ENCODE data around the gene TMEM221.

DNA sequence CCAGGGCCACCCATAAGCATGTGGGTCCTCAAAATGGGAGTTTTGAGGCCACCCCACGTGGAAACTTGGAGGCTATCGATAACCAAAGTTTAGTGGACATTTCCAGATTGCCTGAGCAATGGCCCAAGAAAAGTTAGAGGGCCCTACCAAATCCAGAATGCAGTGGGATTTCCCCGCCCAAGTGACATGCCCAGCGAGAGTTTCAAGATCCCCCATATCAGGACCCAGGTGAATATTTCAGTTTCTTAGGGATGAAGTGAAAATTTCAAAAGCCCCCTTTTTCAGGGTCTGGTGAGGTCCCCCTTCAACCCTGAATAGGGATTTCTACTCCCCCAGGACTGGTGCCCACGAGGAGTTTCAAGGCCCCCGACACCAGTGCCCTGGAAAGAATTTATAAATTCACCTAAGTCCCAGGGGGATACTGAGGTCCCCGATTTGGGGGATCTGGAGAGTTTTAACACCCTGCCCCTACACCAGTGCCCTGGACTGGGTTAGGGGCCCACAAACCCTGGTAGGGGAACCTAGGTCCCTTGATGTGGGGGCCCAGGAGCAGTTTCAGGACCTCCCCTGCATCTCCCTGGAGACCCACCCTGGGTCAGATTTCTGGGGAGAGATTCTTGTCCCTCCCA lies 43.7 kb downstream of the TMEM221 start:
- TF ChIP-seq, protein P1, sequence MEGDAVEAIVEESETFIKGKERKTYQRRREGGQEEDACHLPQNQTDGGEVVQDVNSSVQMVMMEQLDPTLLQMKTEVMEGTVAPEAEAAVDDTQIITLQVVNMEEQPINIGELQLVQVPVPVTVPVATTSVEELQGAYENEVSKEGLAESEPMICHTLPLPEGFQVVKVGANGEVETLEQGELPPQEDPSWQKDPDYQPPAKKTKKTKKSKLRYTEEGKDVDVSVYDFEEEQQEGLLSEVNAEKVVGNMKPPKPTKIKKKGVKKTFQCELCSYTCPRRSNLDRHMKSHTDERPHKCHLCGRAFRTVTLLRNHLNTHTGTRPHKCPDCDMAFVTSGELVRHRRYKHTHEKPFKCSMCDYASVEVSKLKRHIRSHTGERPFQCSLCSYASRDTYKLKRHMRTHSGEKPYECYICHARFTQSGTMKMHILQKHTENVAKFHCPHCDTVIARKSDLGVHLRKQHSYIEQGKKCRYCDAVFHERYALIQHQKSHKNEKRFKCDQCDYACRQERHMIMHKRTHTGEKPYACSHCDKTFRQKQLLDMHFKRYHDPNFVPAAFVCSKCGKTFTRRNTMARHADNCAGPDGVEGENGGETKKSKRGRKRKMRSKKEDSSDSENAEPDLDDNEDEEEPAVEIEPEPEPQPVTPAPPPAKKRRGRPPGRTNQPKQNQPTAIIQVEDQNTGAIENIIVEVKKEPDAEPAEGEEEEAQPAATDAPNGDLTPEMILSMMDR (IDR thresholded peaks at IDR 0.05) = no peak
- no peak for TF ChIP-seq POLR2A (IDR thresholded peaks at IDR 0.05)

All from uterus (tissue), 2 donors.